A549 (cell line): ENCODE results near the gene MKNK1. TPM values are rescaled to one million over a fixed set of nuclear protein-coding genes. Genes with fewer than 3 reads are reported as not detected.

Experiments used
- ATAC-seq, 2 experiments: fragments of 200-7000 bp in 1 of 2; fragments of >200 bp in 1 of 2; cut with Nextera tagmentation in 1 of 2; cut with Tn5 transposase in 1 of 2; 3 replicates each; pipeline versions ENCODE4 v1.8.0 to v1.9.1; 2018 to 2020; ENCODE audit warnings: mild to moderate bottlenecking in 1 of 2, moderate library complexity in 1 of 2
- CTCF ChIA-PET: fragments of 300-600 bp; sonication (Branson Sonifier 250); formaldehyde crosslinking; extraction: SDS; loops from one replicate; lab custom pipeline; 2021; ENCODE audit warnings: antibody characterized with exemption, inconsistent platforms; lab: Yijun Ruan, JAX
- POLR2A ChIA-PET: fragments of 350-600 bp; formaldehyde crosslinking; extraction: SDS; loops from one replicate; lab custom pipeline; 2021; ENCODE audit warnings: antibody characterized with exemption, inconsistent platforms; lab: Yijun Ruan, JAX
- DNase-seq, 2 experiments: peaks; one replicate each; pipeline versions ENCODE4 v3.0.0 to v3.0.0-alpha.2; 2011 to 2016; ENCODE audit warnings: low read depth in 1 of 2, low spot score in 1 of 2
- FAIRE-seq: peaks from 2 replicates; lab custom pipeline; 2011; peaks lifted over from hg19 to GRCh38; lab: Jason Lieb, UNC
- H3K27ac ChIP-seq, 2 experiments: fragments of >200 bp; sonication (Bioruptor Twin); formaldehyde crosslinking; 3 replicates each; pipeline ENCODE4 v1.5.1; 2016 to 2017
- H3K4me1 ChIP-seq: fragments of >200 bp; sonication (Bioruptor Twin); formaldehyde crosslinking; 3 replicates; pipeline ENCODE4 v1.6.1; 2016
- H3K4me2 ChIP-seq: fragments of >200 bp; sonication (Bioruptor Twin); formaldehyde crosslinking; 3 replicates; pipeline ENCODE4 v1.6.1; 2016
- H3K4me3 ChIP-seq: fragments of >200 bp; sonication (Bioruptor Twin); formaldehyde crosslinking; 3 replicates; pipeline ENCODE4 v1.5.1; 2016
- H3K9me3 ChIP-seq: fragments of >200 bp; sonication (Bioruptor Twin); formaldehyde crosslinking; 3 replicates; pipeline ENCODE4 v1.6.1; 2016
- BCL3 ChIP-seq: fragments of >200 bp; sonication (Bioruptor Twin); formaldehyde crosslinking; IDR thresholded peaks from 3 replicates; pipeline ENCODE4 v1.6.1; 2016
- CEBPB ChIP-seq, 2 experiments: fragments of >200 bp in 1 of 2; sonication (Bioruptor Twin) in 1 of 2; formaldehyde crosslinking in 1 of 2; IDR thresholded peaks; 2 replicates each; pipeline ENCODE4 v1.6.1; 2012 to 2016
- CHD2 ChIP-seq: fragments of 150-350 bp; IDR thresholded peaks from 2 replicates; pipeline ENCODE4 v1.6.1; 2014; ENCODE audit warnings: low read length; ENCODE audit not compliant: partially characterized antibody
- EP300 ChIP-seq, 2 experiments: fragments of >200 bp; sonication (Bioruptor Twin); formaldehyde crosslinking; IDR thresholded peaks; 2 replicates in 1 of 2; 3 replicates in 1 of 2; pipeline ENCODE4 v1.6.1; 2016 to 2017
- HDAC2 ChIP-seq: fragments of 200-600 bp; sonication (generic); IDR thresholded peaks from 2 replicates; pipeline ENCODE4 v1.6.1; 2016
- HMGXB4 ChIP-seq: fragments of 250-450 bp; sonication (Bioruptor Pico); IDR thresholded peaks from 2 replicates; pipeline ENCODE4 v1.5.0; 2021; ENCODE audit warnings: mild to moderate bottlenecking, moderate library complexity, borderline replicate concordance
- KDM5A ChIP-seq: fragments of 200-600 bp; sonication (generic); IDR thresholded peaks from 2 replicates; pipeline ENCODE4 v1.6.1; 2016; ENCODE audit warnings: antibody characterized with exemption, mild to moderate bottlenecking
- MAX ChIP-seq: IDR thresholded peaks from 2 replicates; pipeline ENCODE4 v1.6.1; 2012
- MAZ ChIP-seq: fragments of 150-350 bp; IDR thresholded peaks from 2 replicates; pipeline ENCODE4 v1.6.1; 2014; ENCODE audit warnings: antibody characterized with exemption, low read depth, low read length, borderline replicate concordance
- MYC ChIP-seq: IDR thresholded peaks from 2 replicates; pipeline ENCODE4 v1.6.1; 2012; ENCODE audit warnings: mild to moderate bottlenecking, inconsistent platforms, low read length, improper control_type of control experiment, borderline replicate concordance
- PBX3 ChIP-seq: IDR thresholded peaks from 2 replicates; pipeline ENCODE4 v1.6.1; 2012
- POLR2A ChIP-seq: IDR thresholded peaks from 2 replicates; pipeline ENCODE4 v1.6.1; 2012; ENCODE audit warnings: mild to moderate bottlenecking, low read length
- RAD21 ChIP-seq, 2 experiments: fragments of >200 bp in 1 of 2; sonication (Bioruptor Twin) in 1 of 2; formaldehyde crosslinking in 1 of 2; IDR thresholded peaks in 1 of 2; conservative IDR thresholded peaks in 1 of 2; 2 replicates in 1 of 2; 3 replicates in 1 of 2; pipeline ENCODE4 v1.6.1; 2012 to 2018; ENCODE audit warnings: inconsistent platforms in 1 of 2
- RARB ChIP-seq: fragments of 250-450 bp; sonication (Bioruptor Pico); IDR thresholded peaks from 2 replicates; pipeline ENCODE4 v1.8.0; 2021; ENCODE audit warnings: mild to moderate bottlenecking, moderate library complexity
- RCOR1 ChIP-seq: fragments of 150-350 bp; IDR thresholded peaks from 2 replicates; pipeline ENCODE4 v1.6.1; 2014; ENCODE audit warnings: antibody characterized with exemption, low read length, low read depth
- SREBF2 ChIP-seq: fragments of 450-650 bp; IDR thresholded peaks from 2 replicates; pipeline ENCODE4 v1.6.1; 2014; ENCODE audit warnings: mild to moderate bottlenecking, moderate library complexity
- TFCP2L1 ChIP-seq: fragments of 250-450 bp; sonication (Bioruptor Pico); IDR thresholded peaks from 2 replicates; pipeline ENCODE4 v1.5.0; 2021; ENCODE audit warnings: mild to moderate bottlenecking
- WGBS: methylation state at CpG from one replicate; pipeline ENCODE4 v1.1.6; 2017; ENCODE audit errors: missing lambda C conversion rate; 5-methylcytosine and 5-hydroxymethylcytosine counted together
- polyA plus RNA-seq, 4 experiments: library from polyadenylated mRNA; depleted of rRNA in 3 of 4; stranded (reverse); fragments of >200 nt; fragmentation: RNase III in 1 of 4; extraction: RNeasy Plus Mini Kit Qiagen cat#74134 plus additional on column Dnase treatment in 1 of 4; gene quantifications; 2 replicates in 3 of 4; 3 replicates in 1 of 4; pipeline ENCODE4 v1.2.3, GENCODE V29; 2011 to 2017

The MKNK1 gene
- polyA plus RNA-seq, 2 of the 4 experiments (the other 2 are of a cell fraction): 20.8 to 28.4 TPM

- ATAC-seq: no peak
Measured at GRCh38 chr1:46619656-46620258, 15.7 kb upstream of the MKNK1 start.

GRCh38 chr1:46618754-46619415 is 14.8 kb upstream of the MKNK1 start:
- TF ChIP-seq SREBF2: no peak
- TF ChIP-seq HDAC2: no peak
- TF ChIP-seq RCOR1: no peak
- no peak for TF ChIP-seq HMGXB4 (CRISPR knock-in tag)
- no peak for TF ChIP-seq RAD21 (conservative IDR thresholded peaks at IDR 0.05 in 1 of 2, IDR thresholded peaks at IDR 0.05 in 1 of 2)
- H3K4me1 ChIP-seq: peaks cover 18% of the 10 kb centered on the region; the same call in 2 of the 3 replicates
- DNase-seq (no peak), ATAC-seq (no peak), FAIRE-seq (no peak)
- no peaks in the 10 kb centered on the region for H3K9me3 ChIP-seq
- no peak overlapping the region for H3K4me3 ChIP-seq
- H3K4me2 ChIP-seq: no peak overlapping the region
- ChIA-PET CTCF (no interaction called here), POLR2A (no interaction called here)
- H3K27ac ChIP-seq: no peak overlapping the region
- 82% methylated on average over 4 of the region's 4 CpGs for WGBS

More at GRCh38 chr1:46619656-46620258, 15.7 kb upstream of the MKNK1 start:
- ChIA-PET POLR2A (no interaction called here), CTCF (interaction anchor here (4.6 kb wide), 1 partner anchor 106 kb away, joined by 35 read pairs; no protein-coding TSS in a partner anchor)
- Histone ChIP-seq H3K27ac (no peak overlapping the region), H3K4me1 (peaks cover 10% of the 10 kb centered on the region; the same call in 2 of the 3 replicates), H3K4me2 (no peak overlapping the region), H3K9me3 (no peaks in the 10 kb centered on the region), H3K4me3 (no peak overlapping the region)
- WGBS: 77% methylated on average over 5 of the region's 5 CpGs
- TF ChIP-seq CEBPB (IDR thresholded peaks at IDR 0.05) (no peak), MAX (no peak), POLR2A (no peak), RARB (CRISPR knock-in tag) (no peak), EP300 (IDR thresholded peaks at IDR 0.05) (no peak), CHD2 (no peak)
- DNase-seq: no peak
- no peak for FAIRE-seq

- WGBS: 83% methylated on average over 3 of the region's 3 CpGs
- DNase-seq (no peak), ATAC-seq (no peak), FAIRE-seq (no peak)
- Histone ChIP-seq H3K4me2 (no peak overlapping the region), H3K4me3 (no peak overlapping the region), H3K4me1 (peaks cover 22% of the 10 kb centered on the region; the same call in 2 of the 3 replicates), H3K9me3 (no peaks in the 10 kb centered on the region), H3K27ac (no peak overlapping the region)
- no peak for TF ChIP-seq KDM5A
- TF ChIP-seq MAZ: no peak
- no peak for TF ChIP-seq PBX3
- no peak for TF ChIP-seq TFCP2L1
- TF ChIP-seq RAD21 (conservative IDR thresholded peaks at IDR 0.05 in 1 of 2, IDR thresholded peaks at IDR 0.05 in 1 of 2): no peak
- no peak for TF ChIP-seq BCL3
- no peak for TF ChIP-seq MYC
- ChIA-PET CTCF (interaction anchor here (1.1 to 1.8 kb wide), 2 partner anchors 11 to 85 kb away, joined by 3 read pairs; no protein-coding TSS in a partner anchor), POLR2A (no interaction called here)
Measured at GRCh38 chr1:46617833-46618232, 13.8 kb upstream of the MKNK1 start.
